Activated CD4-positive, alpha-beta memory T cell treated with anti-CD3 and anti-CD28 coated beads for 36 hours (primary cell): ENCODE data around the gene SLC39A6. TPM values are rescaled to one million over a fixed set of nuclear protein-coding genes. Genes with fewer than 3 reads are reported as not detected.
"Not testable (repeated sequence)": the region's sequence is repeated elsewhere in the genome, so short reads cannot be mapped to it uniquely, and the experiment has no call there.

Source experiments
- CTCF ChIA-PET: fragments of 350-600 bp; sonication (Branson Sonifier 250); formaldehyde crosslinking; loops from one replicate; lab custom pipeline; 2021; ENCODE audit warnings: antibody characterized with exemption, inconsistent platforms; lab: Charles Lee
- POLR2A ChIA-PET: fragments of 350-600 bp; sonication (Branson Sonifier 250); formaldehyde crosslinking; loops from one replicate; lab custom pipeline; 2021; ENCODE audit warnings: antibody characterized with exemption; lab: Charles Lee
- DNase-seq: peaks from one replicate; pipeline ENCODE4 v3.0.0-alpha.2; 2020
- H3K27ac Mint-ChIP-seq: one replicate; pipeline ENCODE4 v1.8.0; 2021; ENCODE audit warnings: mixed read lengths
- H3K27me3 Mint-ChIP-seq: one replicate; pipeline ENCODE4 v1.8.0; 2021; ENCODE audit warnings: mixed read lengths
- H3K36me3 Mint-ChIP-seq: one replicate; pipeline ENCODE4 v1.8.0; 2021; ENCODE audit warnings: mixed read lengths
- H3K4me1 Mint-ChIP-seq: one replicate; pipeline ENCODE4 v1.8.0; 2021; ENCODE audit warnings: low read depth, mixed read lengths
- H3K4me3 Mint-ChIP-seq: one replicate; pipeline ENCODE4 v1.8.0; 2021; ENCODE audit warnings: mild to moderate bottlenecking, mixed read lengths
- H3K9me3 Mint-ChIP-seq: one replicate; pipeline ENCODE4 v1.8.0; 2021; ENCODE audit warnings: mixed read lengths
- intact Hi-C: fragments of 100-400 bp; cut with micrococcal nuclease; formaldehyde crosslinking; loops from one replicate; pipeline ENCODE4 v1.15.1; 2023
- total RNA-seq, 2 experiments: library from RNA; stranded (reverse); gene quantifications; one replicate each; pipeline ENCODE4 v1.2.3, GENCODE V29; 2021

SLC39A6 gene
- total RNA-seq, 2 experiments from 2014 or later = 23.7 to 24.3 TPM

DNA sequence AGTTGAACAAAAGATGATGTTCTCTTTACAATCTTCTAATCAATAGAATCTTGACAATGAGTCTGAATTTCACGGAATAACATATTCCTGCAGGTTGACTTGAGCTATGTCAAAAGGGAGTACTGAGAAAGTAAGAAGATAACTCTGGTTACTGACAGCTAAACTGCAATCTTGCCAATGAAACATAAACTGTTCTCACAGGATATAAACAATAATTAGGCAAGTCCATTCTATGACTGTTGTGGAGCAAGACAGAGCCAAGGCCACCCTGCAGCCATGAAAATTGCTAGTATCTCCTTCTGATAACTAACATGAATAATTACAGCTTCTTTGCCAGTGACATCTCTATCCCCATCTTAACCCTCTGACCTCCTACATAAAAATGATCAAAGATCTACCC, 55.5 kb downstream of the SLC39A6 start:
- DNase-seq = no peak
- intact Hi-C loops = no loop called here
- H3K36me3 Mint-ChIP-seq = no peaks in the 10 kb centered on the region
- no peak overlapping the region for H3K27ac Mint-ChIP-seq
- no peak overlapping the region for H3K4me3 Mint-ChIP-seq
- no peaks in the 10 kb centered on the region for H3K4me1 Mint-ChIP-seq
- peaks cover 6% of the 10 kb centered on the region for H3K27me3 Mint-ChIP-seq
- ChIA-PET CTCF (interaction anchor here (0.9 to 1.6 kb wide), 2 partner anchors 22 to 211 kb away, joined by 4 to 5 read pairs; no protein-coding TSS in a partner anchor), POLR2A (no interaction called here)
- H3K9me3 Mint-ChIP-seq = no peaks in the 10 kb centered on the region

- CTCF ChIA-PET, POLR2A ChIA-PET, H3K4me1 Mint-ChIP-seq, H3K27ac Mint-ChIP-seq, H3K9me3 Mint-ChIP-seq, DNase-seq, intact Hi-C loops, H3K27me3 Mint-ChIP-seq, H3K36me3 Mint-ChIP-seq, H3K4me3 Mint-ChIP-seq: not testable (repeated sequence)
These were observed 56.7 kb downstream of the SLC39A6 start for GRCh38 chr18:36072406-36072805.

DNA sequence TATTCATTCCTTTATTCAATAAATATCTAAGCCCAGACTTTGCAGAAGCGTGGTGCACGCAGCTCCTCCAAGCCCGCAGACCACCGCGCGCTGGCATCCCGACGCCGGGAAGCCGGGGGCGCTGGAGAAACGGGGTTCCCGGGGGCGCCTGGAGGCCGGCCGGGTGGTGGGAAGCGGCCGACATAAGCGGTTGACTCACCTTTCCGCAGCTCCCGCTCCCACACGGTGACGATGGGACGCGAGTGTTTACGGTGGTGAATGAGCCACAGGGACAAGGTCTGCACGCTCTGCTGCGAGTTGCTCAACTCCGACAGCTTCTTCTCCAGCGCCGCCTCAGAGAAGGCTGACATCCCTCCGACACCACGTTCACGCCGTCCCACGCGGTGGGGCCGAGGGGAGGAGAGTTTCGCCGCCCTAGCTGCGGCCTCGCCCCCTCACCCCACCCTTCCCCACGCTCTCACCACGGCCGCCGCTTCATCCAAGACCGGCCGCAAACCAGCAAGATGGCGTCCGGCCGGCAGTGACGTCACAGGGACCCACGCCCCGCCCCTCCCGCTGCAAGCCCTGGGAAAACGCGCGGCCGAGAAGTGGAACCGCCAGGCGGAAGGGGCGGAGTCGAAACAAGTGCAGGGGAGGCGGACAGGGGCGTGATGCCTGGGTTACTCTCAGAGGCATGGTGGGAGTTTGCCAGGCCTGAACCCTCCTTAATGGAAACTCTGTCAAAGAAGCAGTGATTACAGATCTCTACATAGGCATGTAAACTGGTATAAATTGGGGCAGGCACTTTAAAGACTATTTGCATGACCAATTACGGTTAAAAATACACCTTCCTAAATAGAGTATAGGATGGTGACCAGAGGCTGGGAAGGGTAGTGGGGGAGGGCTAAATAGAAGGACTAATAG, 61.8 kb downstream of the SLC39A6 start, which contains the start of gene RPRD1A:
Gene RPRD1A, minus strand, starts transcription at position 505 of the 903 bp plus-strand sequence. Its CDS starts 155 bp downstream, at position 350.
- intact Hi-C loops = loop anchor here (1.0 to 5.0 kb wide), 6 partner anchors 33 to 1025 kb away; partner anchors contain the start of genes ELP2, INO80C, MAPRE2 and RMP24
- DNase-seq = peak; percentile 98
- ChIA-PET CTCF (interaction anchor here (1.2 to 3.8 kb wide), 2 partner anchors 21 to 49 kb away, joined by 3 to 18 read pairs; no protein-coding TSS in a partner anchor), POLR2A (interaction anchor here (0.8 to 1.2 kb wide), 4 partner anchors 34 to 451 kb away, joined by 3 to 5 read pairs (median 3); partner anchors contain the start of gene RMP24)
- Mint-ChIP-seq H3K36me3 (peaks cover 8% of the 10 kb centered on the region), H3K27me3 (no peaks in the 10 kb centered on the region), H3K27ac (peak within 1 kb of the TSS; percentile 94), H3K9me3 (no peaks in the 10 kb centered on the region), H3K4me1 (peaks cover 36% of the 10 kb centered on the region), H3K4me3 (peak within 1 kb of the TSS; percentile 92)

- CTCF ChIA-PET = interaction anchor here (1.2 to 3.8 kb wide), 2 partner anchors 21 to 48 kb away, joined by 3 to 18 read pairs; no protein-coding TSS in a partner anchor
- intact Hi-C loops = loop anchor here (1.0 to 5.0 kb wide), 6 partner anchors 32 to 1024 kb away; partner anchors contain the start of genes ELP2, INO80C, MAPRE2 and RMP24
- no peaks in the 10 kb centered on the region for H3K27me3 Mint-ChIP-seq
These were observed 62.5 kb downstream of the SLC39A6 start for GRCh38 chr18:36066686-36067054.

GRCh38 chr18:36066001-36066400, 63.1 kb downstream of the SLC39A6 start:
- Mint-ChIP-seq H3K9me3 (no peaks in the 10 kb centered on the region), H3K27ac (no peak overlapping the region), H3K4me1 (peaks cover 39% of the 10 kb centered on the region), H3K36me3 (peaks cover 8% of the 10 kb centered on the region), H3K27me3 (no peaks in the 10 kb centered on the region), H3K4me3 (peak overlapping the region; percentile 92)
- intact Hi-C loops = loop anchor here (5.0 kb wide), 2 partner anchors 569 to 1024 kb away; partner anchors contain the start of genes INO80C and MAPRE2
- no peak for DNase-seq
- ChIA-PET CTCF (interaction anchor here (1.2 to 3.8 kb wide), 2 partner anchors 22 to 48 kb away, joined by 3 to 18 read pairs; no protein-coding TSS in a partner anchor), POLR2A (interaction anchor here (0.8 kb wide), 1 partner anchor 49 kb away, joined by 4 read pairs; no protein-coding TSS in a partner anchor)

More at GRCh38 chr18:36066686-36067054, 62.5 kb downstream of the SLC39A6 start:
- Mint-ChIP-seq H3K9me3 (no peaks in the 10 kb centered on the region), H3K4me3 (peak overlapping the region; percentile 92), H3K4me1 (peaks cover 37% of the 10 kb centered on the region), H3K27ac (peak overlapping the region; percentile 94), H3K36me3 (peaks cover 8% of the 10 kb centered on the region)
- no peak for DNase-seq
- POLR2A ChIA-PET = interaction anchor here (0.8 to 1.2 kb wide), 4 partner anchors 33 to 450 kb away, joined by 3 to 5 read pairs (median 3); partner anchors contain the start of gene RMP24

DNA sequence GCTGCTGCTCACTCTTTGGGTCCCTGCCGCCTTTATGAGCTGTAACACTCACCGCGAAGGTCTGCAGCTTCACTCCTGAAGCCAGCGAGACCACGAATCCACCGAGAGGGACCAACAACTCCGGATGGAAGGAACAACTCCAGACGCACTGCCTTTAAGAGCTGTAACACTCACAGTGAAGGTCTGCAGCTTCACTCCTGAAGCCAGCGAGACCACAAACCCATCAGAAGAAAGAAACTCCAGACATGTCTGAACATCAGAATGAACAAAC, 64.4 kb downstream of the SLC39A6 start:
- H3K27ac Mint-ChIP-seq, H3K9me3 Mint-ChIP-seq, H3K4me3 Mint-ChIP-seq, H3K27me3 Mint-ChIP-seq, H3K36me3 Mint-ChIP-seq, DNase-seq, POLR2A ChIA-PET: not testable (repeated sequence)
- intact Hi-C loops = loop anchor here (5.0 kb wide), 2 partner anchors 567 to 1022 kb away; partner anchors contain the start of genes INO80C and MAPRE2
- CTCF ChIA-PET = interaction anchor here (0.7 to 3.8 kb wide), 2 partner anchors 31 to 47 kb away, joined by 3 to 18 read pairs; no protein-coding TSS in a partner anchor
- H3K4me1 Mint-ChIP-seq = peaks cover 39% of the 10 kb centered on the region

- no peak for DNase-seq
- peaks cover 8% of the 10 kb centered on the region for H3K36me3 Mint-ChIP-seq
- POLR2A ChIA-PET = interaction anchor here (0.6 kb wide), 1 partner anchor 495 kb away, joined by 3 read pairs; no protein-coding TSS in a partner anchor
- peaks cover 39% of the 10 kb centered on the region for H3K4me1 Mint-ChIP-seq
- no peak overlapping the region for H3K27ac Mint-ChIP-seq
- H3K4me3 Mint-ChIP-seq = no peak overlapping the region
- intact Hi-C loops = no loop called here
- CTCF ChIA-PET = interaction anchor here (0.7 to 3.8 kb wide), 3 partner anchors 31 to 220 kb away, joined by 3 to 18 read pairs (median 3); no protein-coding TSS in a partner anchor
- H3K27me3 Mint-ChIP-seq = no peaks in the 10 kb centered on the region
- no peaks in the 10 kb centered on the region for H3K9me3 Mint-ChIP-seq
These were observed 64.9 kb downstream of the SLC39A6 start for GRCh38 chr18:36064027-36064808.

DNA sequence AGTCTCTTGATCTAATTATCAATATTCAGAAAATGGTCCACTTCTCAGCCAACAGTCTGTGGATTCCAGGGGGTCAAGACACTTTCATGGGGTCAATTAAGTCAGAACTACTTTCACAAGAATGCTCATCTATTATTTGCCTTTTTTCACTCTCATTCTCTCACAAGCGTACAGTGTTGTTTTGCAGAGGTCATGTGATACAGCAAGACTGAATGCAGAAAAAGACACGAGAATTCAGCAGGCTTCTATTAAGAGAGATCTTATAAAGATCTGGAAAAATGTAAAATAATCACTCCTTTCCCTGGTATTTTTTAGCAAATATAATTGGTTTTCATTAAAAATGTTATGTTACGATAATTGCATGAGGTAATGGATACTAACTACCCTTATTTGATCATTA, 70.5 kb downstream of the SLC39A6 start:
- no peak overlapping the region for H3K4me3 Mint-ChIP-seq
- intact Hi-C loops = no loop called here
- ChIA-PET POLR2A (no interaction called here), CTCF (no interaction called here)
- peaks cover 26% of the 10 kb centered on the region for H3K4me1 Mint-ChIP-seq
- H3K9me3 Mint-ChIP-seq = no peaks in the 10 kb centered on the region
- H3K36me3 Mint-ChIP-seq = peaks cover 2% of the 10 kb centered on the region
- H3K27ac Mint-ChIP-seq = no peak overlapping the region
- no peak for DNase-seq
- H3K27me3 Mint-ChIP-seq = no peaks in the 10 kb centered on the region

Other genes starting within 250 kb of the SLC39A6 start
- gene RPRD1A, start 61.8 kb downstream of the SLC39A6 start, total RNA-seq = 10 to 100 TPM; 25.9 to 29.6 TPM
- gene ELP2, start 559 bp upstream of the SLC39A6 start, total RNA-seq = 10 to 100 TPM; 83.7 to 84.4 TPM
- under 1 TPM; 0.17 to 0.36 TPM for gene MOCOS, start 58.2 kb upstream of the SLC39A6 start, total RNA-seq
- gene FHOD3, start 168.4 kb upstream of the SLC39A6 start, total RNA-seq = not detected